Lower leg skin (tissue), 4 donors: ENCODE measurements around the gene ANKRD45. TPM values are rescaled to one million over a fixed set of nuclear protein-coding genes. Genes with fewer than 3 reads are reported as not detected.
"Not testable (repeated sequence)": the region's sequence is repeated elsewhere in the genome, so short reads cannot be mapped to it uniquely, and the experiment has no call there.

Experiments
- DNase-seq, 2 donors: peaks; one replicate each; pipeline ENCODE4 v3.0.0-alpha.2; 2019; ENCODE audit warnings: low spot score in 2 of 2
- H3K4me3 ChIP-seq: fragments of 200-600 bp; sonication (generic); 2 replicates; pipeline ENCODE4 v1.5.1; 2017; ENCODE audit warnings: mild to moderate bottlenecking, low read depth; ENCODE audit not compliant: poor library complexity, severe bottlenecking
- POLR2A ChIP-seq, 2 donors: fragments of 450-650 bp; IDR thresholded peaks; one replicate each; pipeline ENCODE4 v1.6.1; 2016 to 2017; ENCODE audit warnings: antibody characterized with exemption in 2 of 2, mild to moderate bottlenecking in 1 of 2, moderate library complexity in 1 of 2
- WGBS, 2 donors: methylation state at CpG; one replicate each; pipeline ENCODE4 v1.1.5; 2018; 5-methylcytosine and 5-hydroxymethylcytosine counted together
- intact Hi-C: fragments of 100-400 bp; cut with DNase I; formaldehyde crosslinking; loops from one replicate; pipeline ENCODE4 v1.15.0; 2023; ENCODE audit warnings: low total_unique reads
- total RNA-seq, 4 donors: library from RNA; depleted of rRNA; stranded (reverse); fragments of >200 nt; gene quantifications; one replicate each; pipeline ENCODE4 v1.1.0, GENCODE V29; 2016
- TF ChIP-seq, protein P1 (sequence below), 3 donors: fragments of 450-650 bp; IDR thresholded peaks; one replicate each; pipeline ENCODE4 v1.5.1; 2016; ENCODE audit warnings: antibody characterized with exemption in 3 of 3, mild to moderate bottlenecking in 3 of 3, moderate library complexity in 2 of 3

ANKRD45 gene
- total RNA-seq, 4 donors from 2014 or later: 1.1 TPM; not detected in 3

DNA sequence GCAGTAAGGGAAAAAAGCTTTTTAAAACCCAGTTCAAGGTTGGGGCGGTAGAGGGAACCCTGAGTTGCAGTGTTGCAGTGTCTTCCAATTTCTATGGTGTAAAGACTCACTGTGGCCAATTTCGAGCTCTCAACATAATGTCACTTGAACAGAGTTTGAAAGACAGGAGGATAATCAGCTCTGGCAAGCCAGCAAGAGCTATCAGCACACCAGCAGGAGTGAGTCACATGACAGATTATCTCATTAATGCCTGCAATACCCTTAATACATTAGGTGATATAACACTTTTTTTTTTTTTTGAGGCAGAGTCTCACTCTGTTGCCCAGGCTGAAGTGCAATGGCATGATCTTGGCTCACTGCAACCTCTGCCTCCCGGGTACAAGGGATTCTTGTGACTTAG, 89.6 kb downstream of the ANKRD45 start:
- no peak for TF ChIP-seq POLR2A (IDR thresholded peaks at IDR 0.05)
- TF ChIP-seq, protein P1, sequence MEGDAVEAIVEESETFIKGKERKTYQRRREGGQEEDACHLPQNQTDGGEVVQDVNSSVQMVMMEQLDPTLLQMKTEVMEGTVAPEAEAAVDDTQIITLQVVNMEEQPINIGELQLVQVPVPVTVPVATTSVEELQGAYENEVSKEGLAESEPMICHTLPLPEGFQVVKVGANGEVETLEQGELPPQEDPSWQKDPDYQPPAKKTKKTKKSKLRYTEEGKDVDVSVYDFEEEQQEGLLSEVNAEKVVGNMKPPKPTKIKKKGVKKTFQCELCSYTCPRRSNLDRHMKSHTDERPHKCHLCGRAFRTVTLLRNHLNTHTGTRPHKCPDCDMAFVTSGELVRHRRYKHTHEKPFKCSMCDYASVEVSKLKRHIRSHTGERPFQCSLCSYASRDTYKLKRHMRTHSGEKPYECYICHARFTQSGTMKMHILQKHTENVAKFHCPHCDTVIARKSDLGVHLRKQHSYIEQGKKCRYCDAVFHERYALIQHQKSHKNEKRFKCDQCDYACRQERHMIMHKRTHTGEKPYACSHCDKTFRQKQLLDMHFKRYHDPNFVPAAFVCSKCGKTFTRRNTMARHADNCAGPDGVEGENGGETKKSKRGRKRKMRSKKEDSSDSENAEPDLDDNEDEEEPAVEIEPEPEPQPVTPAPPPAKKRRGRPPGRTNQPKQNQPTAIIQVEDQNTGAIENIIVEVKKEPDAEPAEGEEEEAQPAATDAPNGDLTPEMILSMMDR (IDR thresholded peaks at IDR 0.05): no peak
- no peak for DNase-seq
- WGBS, 2 donors: 83 to 87% methylated on average over 3 of the region's 3 CpGs
- H3K4me3 ChIP-seq: no peak overlapping the region
- intact Hi-C loops: no loop called here

DNA sequence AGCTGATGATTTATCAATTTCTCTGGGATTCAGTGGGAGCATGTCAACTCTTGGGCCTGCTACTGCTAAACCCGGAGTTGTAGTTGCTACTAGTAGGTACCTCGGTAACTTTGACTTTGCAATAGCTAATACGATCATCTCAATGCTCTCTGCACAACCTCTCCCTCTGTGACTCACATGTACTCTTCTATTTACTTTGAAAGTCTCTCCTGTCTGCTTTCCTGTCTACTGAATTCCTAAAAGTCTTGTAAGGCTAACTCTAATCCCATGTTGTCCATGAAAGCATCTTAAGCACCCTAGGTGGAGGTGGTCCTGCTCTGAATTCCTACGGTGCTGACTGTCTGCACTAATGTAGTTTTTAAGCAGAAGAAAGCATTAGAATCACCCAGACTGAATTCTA, 96.1 kb downstream of the ANKRD45 start:
- DNase-seq: no peak
- no peak overlapping the region for H3K4me3 ChIP-seq
- no peak for TF ChIP-seq POLR2A (IDR thresholded peaks at IDR 0.05)
- TF ChIP-seq, protein P1 (IDR thresholded peaks at IDR 0.05): no peak
- WGBS, 2 donors: 93 to 94% methylated on average over 4 of the region's 4 CpGs
- intact Hi-C loops: no loop called here

DNA sequence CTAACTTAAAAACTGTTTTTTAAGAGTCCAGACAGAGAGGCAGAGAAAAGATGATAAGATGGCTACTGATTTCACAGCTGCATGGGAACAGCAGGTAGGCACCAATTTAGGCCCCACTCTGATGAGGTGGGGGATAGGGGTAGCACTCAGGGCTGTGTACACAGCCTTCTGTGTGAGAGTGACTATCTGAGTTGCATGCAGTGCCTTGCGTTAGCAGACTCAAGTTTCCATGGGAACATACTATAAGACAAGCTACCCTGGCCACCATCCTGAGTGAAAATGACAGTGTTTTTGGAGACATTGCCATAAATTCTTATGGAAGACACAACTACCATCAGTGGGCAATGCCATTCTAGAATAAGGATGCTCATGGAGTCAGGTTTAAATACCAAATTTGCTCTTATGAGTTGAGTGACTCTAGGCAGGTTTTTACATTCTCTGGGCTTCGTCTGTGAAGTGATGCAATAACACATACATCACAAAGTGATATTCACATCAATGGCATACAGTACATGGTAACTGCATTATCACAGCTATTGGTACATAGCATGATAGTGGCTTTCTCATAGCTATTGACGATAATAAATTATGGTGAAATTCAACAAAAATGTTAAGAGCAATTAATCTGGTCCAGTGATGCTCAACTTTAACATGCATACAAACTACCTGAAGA, 97.3 kb downstream of the ANKRD45 start:
- H3K4me3 ChIP-seq: no peak overlapping the region
- TF ChIP-seq POLR2A (IDR thresholded peaks at IDR 0.05): no peak
- TF ChIP-seq, protein P1 (IDR thresholded peaks at IDR 0.05): no peak
- intact Hi-C loops: no loop called here
- WGBS, 2 donors: 87 to 90% methylated on average over 3 of the region's 3 CpGs
- no peak for DNase-seq

DNA sequence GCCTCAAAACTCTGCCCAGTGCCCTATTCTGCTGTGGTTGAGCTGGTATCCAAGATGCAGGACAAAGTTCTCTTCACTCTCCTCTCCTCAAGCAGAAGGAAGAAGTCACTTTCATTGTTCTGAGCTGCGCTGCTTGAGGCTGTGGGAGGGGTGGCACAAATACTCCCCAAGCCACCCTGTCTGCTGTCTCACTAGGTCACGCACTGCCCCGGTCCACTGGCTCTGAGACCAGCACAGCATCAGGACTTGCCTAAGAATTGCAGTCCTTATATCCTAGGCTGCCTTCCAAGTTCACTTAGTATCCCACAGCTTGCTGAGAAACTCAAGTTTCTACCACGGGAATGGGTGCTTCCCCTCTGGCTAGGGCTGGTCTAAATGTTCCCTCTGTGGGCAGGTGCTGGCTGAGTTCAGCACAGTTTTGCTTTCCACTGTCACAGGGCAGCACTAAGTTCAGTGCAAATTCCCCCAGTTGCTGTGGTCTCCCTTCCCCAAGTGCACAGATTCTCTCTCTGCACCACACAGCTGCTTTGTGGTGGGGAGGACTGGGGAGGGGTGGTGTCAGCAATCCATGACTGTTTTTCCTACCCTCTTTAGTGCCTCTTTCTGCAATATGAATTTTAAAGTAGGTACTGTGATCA, 99.2 kb downstream of the ANKRD45 start:
- intact Hi-C loops: no loop called here
- TF ChIP-seq POLR2A (IDR thresholded peaks at IDR 0.05): no peak
- TF ChIP-seq, protein P1 (IDR thresholded peaks at IDR 0.05): no peak
- no peak for DNase-seq
- 50 to 76% methylated on average over 4 of the region's 4 CpGs for WGBS, 2 donors
- H3K4me3 ChIP-seq: no peak overlapping the region

DNA sequence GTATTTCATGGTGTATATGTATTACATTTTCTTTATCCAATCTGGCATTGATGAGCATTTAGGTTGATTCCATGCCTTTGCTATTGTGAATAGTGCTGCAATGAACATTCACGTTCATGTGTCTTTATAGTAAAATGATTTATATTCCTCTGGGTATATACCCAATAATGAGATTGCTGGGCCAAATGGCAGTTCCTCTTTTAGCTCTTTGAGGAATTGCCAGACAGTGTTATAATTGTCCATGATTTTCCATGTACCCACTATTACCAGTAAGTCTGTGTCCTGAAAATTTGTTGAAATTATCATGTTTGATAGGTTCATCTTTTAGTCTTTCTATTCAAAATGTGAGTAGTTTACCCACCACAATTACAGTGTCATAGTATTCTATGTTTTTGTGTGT, 101.2 kb downstream of the ANKRD45 start:
- WGBS, 2 donors: 76% methylated on average over 1 of the region's 1 CpG
- TF ChIP-seq POLR2A (IDR thresholded peaks at IDR 0.05): no peak
- TF ChIP-seq, protein P1 (IDR thresholded peaks at IDR 0.05): no peak
- DNase-seq: no peak
- intact Hi-C loops: no loop called here
- no peak overlapping the region for H3K4me3 ChIP-seq

DNA sequence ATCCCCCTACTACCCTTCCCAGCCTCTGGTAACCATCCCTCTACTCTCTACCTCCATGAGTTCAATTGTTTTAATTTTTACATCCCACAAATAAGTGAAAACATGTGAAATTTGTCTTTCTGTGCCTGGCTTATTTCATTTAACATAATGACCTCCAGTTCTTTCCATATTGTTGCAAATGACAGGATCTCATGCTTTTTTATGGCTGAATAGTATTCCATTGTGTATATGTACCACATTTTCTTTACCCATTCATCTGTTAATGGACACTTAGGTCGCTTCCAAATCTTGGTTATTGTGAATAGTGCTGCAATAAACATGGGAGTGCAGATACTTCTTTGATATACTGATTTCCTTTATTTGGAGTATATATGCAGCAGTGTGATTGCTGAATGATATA, 105.8 kb downstream of the ANKRD45 start:
- DNase-seq, H3K4me3 ChIP-seq, intact Hi-C loops: not testable (repeated sequence)
- WGBS, 2 donors: 70 to 81% methylated on average over 1 of the region's 1 CpG
